PC-9 (cell line): ENCODE results near the gene METTL2B. TPM values are rescaled to one million over a fixed set of nuclear protein-coding genes. Genes with fewer than 3 reads are reported as not detected.

Source experiments
- BruUV-seq: library from RNA; stranded (reverse); fragments of 400-500 nt; replicated peaks from 2 replicates; lab custom pipeline; 2021; lab: Mats Ljungman, UMichigan
- CTCF ChIA-PET: fragments of 300-600 bp; sonication (Branson Sonifier 250); formaldehyde crosslinking; loops from one replicate; lab custom pipeline; 2022; ENCODE audit warnings: antibody characterized with exemption; lab: Charles Lee
- POLR2A ChIA-PET: fragments of 300-600 bp; sonication (Branson Sonifier 250); formaldehyde crosslinking; loops from one replicate; lab custom pipeline; 2022; ENCODE audit warnings: antibody characterized with exemption; ENCODE audit not compliant: unreplicated experiment; lab: Charles Lee
- DNase-seq, 2 experiments: peaks; one replicate each; pipeline versions ENCODE4 v3.0.0 to v3.0.0-alpha.2; 2015 to 2022; ENCODE audit warnings: mixed read lengths in 1 of 2
- H2AFZ ChIP-seq: fragments of 200-600 bp; sonication (generic); 2 replicates; pipeline ENCODE4 v1.8.1; 2017; ENCODE audit warnings: antibody characterized with exemption
- H3F3A ChIP-seq: fragments of 200-600 bp; sonication (generic); 2 replicates; pipeline ENCODE4 v1.8.1; 2017; ENCODE audit warnings: antibody characterized with exemption, mild to moderate bottlenecking, low read depth; ENCODE audit not compliant: insufficient read depth
- H3K27ac ChIP-seq: fragments of 200-600 bp; sonication (generic); 2 replicates; pipeline ENCODE4 v1.6.1; 2016; ENCODE audit warnings: mixed run types
- H3K27me3 ChIP-seq: fragments of 200-600 bp; sonication (generic); 2 replicates; pipeline ENCODE4 v1.6.1; 2016; ENCODE audit warnings: low read depth, mixed run types; ENCODE audit not compliant: insufficient read depth
- H3K36me3 ChIP-seq: fragments of 200-600 bp; sonication (generic); 2 replicates; pipeline ENCODE4 v1.6.1; 2016; ENCODE audit warnings: low read depth, mixed run types
- H3K4me1 ChIP-seq: fragments of 200-600 bp; sonication (generic); replicated peaks from 2 replicates; pipeline ENCODE4 v1.6.1; 2016; ENCODE audit warnings: mixed run types; ENCODE audit not compliant: insufficient read depth
- H3K4me2 ChIP-seq: fragments of 200-600 bp; sonication (generic); 2 replicates; pipeline ENCODE4 v1.6.1; 2017; ENCODE audit warnings: mixed run types
- H3K4me3 ChIP-seq: fragments of 200-600 bp; sonication (generic); 2 replicates; pipeline ENCODE4 v1.6.1; 2016; ENCODE audit warnings: mixed run types
- H3K79me2 ChIP-seq: fragments of 200-600 bp; sonication (generic); 2 replicates; pipeline ENCODE4 v1.6.1; 2017; ENCODE audit warnings: low read depth, mixed run types
- H3K9me2 ChIP-seq: fragments of 200-600 bp; sonication (generic); 2 replicates; pipeline ENCODE4 v1.8.1; 2017; ENCODE audit warnings: mild to moderate bottlenecking; ENCODE audit not compliant: insufficient read depth
- H3K9me3 ChIP-seq: fragments of 200-600 bp; sonication (generic); 2 replicates; pipeline ENCODE4 v1.8.1; 2016; ENCODE audit warnings: low read depth; ENCODE audit not compliant: insufficient read depth
- H4K20me1 ChIP-seq: fragments of 200-600 bp; sonication (generic); 2 replicates; pipeline ENCODE4 v1.8.1; 2017; ENCODE audit not compliant: insufficient read depth
- CTCF ChIP-seq: fragments of 200-600 bp; sonication (generic); conservative IDR thresholded peaks from 2 replicates; pipeline ENCODE4 v1.6.1; 2017; ENCODE audit warnings: mixed run types, antibody characterized with exemption, mild to moderate bottlenecking, moderate library complexity
- EZH2 ChIP-seq: fragments of 200-600 bp; sonication (generic); IDR thresholded peaks from 2 replicates; pipeline ENCODE4 v1.8.0; 2017; ENCODE audit warnings: antibody characterized with exemption, low read depth
- intact Hi-C: fragments of 100-400 bp; cut with micrococcal nuclease; formaldehyde crosslinking; loops from one replicate; pipeline ENCODE4 v1.10.0; 2022; ENCODE audit not compliant: unreplicated experiment
- total RNA-seq: library from RNA; stranded (reverse); gene quantifications from 2 replicates; pipeline ENCODE4 v1.2.3, GENCODE V29; 2021

The METTL2B gene
- total RNA-seq, 1 experiment from 2014 or later = 41.9 TPM

- DNase-seq = no peak
- intact Hi-C loops = no loop called here
- Histone ChIP-seq H3K4me2 (peak overlapping the region; percentile 44), H3K9me2 (no peaks in the 10 kb centered on the region), H3K27me3 (no peaks in the 10 kb centered on the region), H4K20me1 (no peaks in the 10 kb centered on the region), H3K9me3 (no peaks in the 10 kb centered on the region), H3K4me1 (peaks cover 65% of the 10 kb centered on the region), H3K36me3 (no peaks in the 10 kb centered on the region), H3K79me2 (no peaks in the 10 kb centered on the region), H3F3A (peaks cover 25% of the 10 kb centered on the region), H3K4me3 (no peak overlapping the region), H3K27ac (peak overlapping the region; percentile 47; the same call in 1 of the 2 replicates), H2AFZ (no peak overlapping the region; the same call in 1 of the 2 replicates)
- ChIA-PET POLR2A (no interaction called here), CTCF (interaction anchor here (1.1 to 7.3 kb wide), 4 partner anchors 10 to 86 kb away, joined by 3 to 73 read pairs (median 6); partner anchors contain the start of gene RBM28)
- no TSS peak for BruUV-seq
- TF ChIP-seq EZH2 (no peak), CTCF (no peak)
Observed at GRCh38 chr7:128430207-128430606, 46.3 kb upstream of the METTL2B start.

DNA sequence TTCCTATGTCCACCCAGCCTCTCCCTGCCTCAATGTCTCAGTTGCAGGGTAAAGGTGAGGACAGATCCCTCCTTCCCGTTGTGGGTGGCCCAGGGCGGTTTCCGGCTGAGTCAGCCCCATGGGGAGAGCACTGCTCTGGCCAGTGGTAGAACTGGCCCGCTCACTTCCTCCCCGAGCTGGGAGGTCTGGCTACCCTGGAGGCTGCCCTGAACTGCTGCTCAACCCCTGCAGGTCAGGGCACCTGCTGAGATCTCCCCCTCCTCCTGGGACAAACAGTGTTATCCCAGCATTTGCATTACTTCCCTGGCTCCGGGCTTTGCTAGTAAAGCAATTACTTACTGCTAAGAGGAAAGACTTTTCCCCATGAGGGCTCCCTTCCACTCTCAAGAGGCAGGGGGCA is 45.3 kb upstream of the METTL2B start:
- H3K36me3 ChIP-seq = no peaks in the 10 kb centered on the region
- no peak overlapping the region for H3K4me3 ChIP-seq
- peak; percentile 55 to 75 for DNase-seq
- H2AFZ ChIP-seq = peak overlapping the region; percentile 66; the same call in 1 of the 2 replicates
- H3K9me3 ChIP-seq = no peaks in the 10 kb centered on the region
- H3F3A ChIP-seq = peaks cover 34% of the 10 kb centered on the region
- no peak for TF ChIP-seq EZH2
- no peak for TF ChIP-seq CTCF
- H3K27ac ChIP-seq = peak overlapping the region; percentile 57
- CTCF ChIA-PET = interaction anchor here (7.3 kb wide), 1 partner anchor 30 kb away, joined by 73 read pairs; no protein-coding TSS in a partner anchor
- no peaks in the 10 kb centered on the region for H3K27me3 ChIP-seq
- peak overlapping the region; percentile 56 for H3K4me2 ChIP-seq
- POLR2A ChIA-PET = no interaction called here
- no peaks in the 10 kb centered on the region for H3K9me2 ChIP-seq
- peaks cover 75% of the 10 kb centered on the region for H3K4me1 ChIP-seq
- intact Hi-C loops = loop anchor here (1.0 kb wide), 1 partner anchor 30 kb away; no protein-coding TSS in a partner anchor
- no peaks in the 10 kb centered on the region for H3K79me2 ChIP-seq
- no peaks in the 10 kb centered on the region for H4K20me1 ChIP-seq
- BruUV-seq = no TSS peak

GRCh38 chr7:128431754-128432153 is 44.8 kb upstream of the METTL2B start:
- H3F3A ChIP-seq = peaks cover 34% of the 10 kb centered on the region
- TF ChIP-seq CTCF = no peak
- no peak for TF ChIP-seq EZH2
- peak overlapping the region; percentile 66; the same call in 1 of the 2 replicates for H2AFZ ChIP-seq
- no peaks in the 10 kb centered on the region for H3K9me3 ChIP-seq
- no peaks in the 10 kb centered on the region for H3K27me3 ChIP-seq
- H3K27ac ChIP-seq = peak overlapping the region; percentile 57
- ChIA-PET POLR2A (interaction anchor here (0.6 kb wide), 1 partner anchor 13 kb away, joined by 3 read pairs; no protein-coding TSS in a partner anchor), CTCF (interaction anchor here (0.6 kb wide), 1 partner anchor 287 kb away, joined by 4 read pairs; no protein-coding TSS in a partner anchor)
- no TSS peak for BruUV-seq
- H3K4me2 ChIP-seq = peak overlapping the region; percentile 56
- intact Hi-C loops = loop anchor here (1.0 kb wide), 1 partner anchor 30 kb away; no protein-coding TSS in a partner anchor
- no peaks in the 10 kb centered on the region for H3K36me3 ChIP-seq
- no peaks in the 10 kb centered on the region for H3K79me2 ChIP-seq
- H3K9me2 ChIP-seq = no peaks in the 10 kb centered on the region
- no peak overlapping the region for H3K4me3 ChIP-seq
- peaks cover 79% of the 10 kb centered on the region for H3K4me1 ChIP-seq
- DNase-seq = no peak
- no peaks in the 10 kb centered on the region for H4K20me1 ChIP-seq
